ENCODE results near the gene PHF21A. TPM values are rescaled to one million over a fixed set of nuclear protein-coding genes. Genes with fewer than 3 reads are reported as not detected.

PHF21A gene
- total RNA-seq, 1 experiment from 2014 or later, result 20.5 TPM

GRCh38 chr11:46050003-46050461 is 71.2 kb downstream of the PHF21A start:
- intact Hi-C loops (cut with micrococcal nuclease; ENCODE audit: unreplicated experiment), result no loop called here
- Mint-ChIP-seq H3K36me3 (ENCODE audit: insufficient read depth, unreplicated experiment) (no peaks in the 10 kb centered on the region), H3K4me1 (ENCODE audit: low read depth, unreplicated experiment) (no peaks in the 10 kb centered on the region), H3K9me3 (ENCODE audit: low read depth, unreplicated experiment) (no peaks in the 10 kb centered on the region), H3K27me3 (ENCODE audit: unreplicated experiment) (no peaks in the 10 kb centered on the region), H3K27ac (ENCODE audit: unreplicated experiment) (no peak overlapping the region), H3K4me3 (ENCODE audit: low read depth, unreplicated experiment) (no peak overlapping the region)
- BruUV-seq (replicated peaks), result no TSS peak
- peak; percentile 2 for DNase-seq
- TF ChIP-seq CTCF (IDR thresholded peaks at IDR 0.05; ENCODE audit: unreplicated experiment), result no peak
- CTCF ChIA-PET, result no interaction called here

- TF ChIP-seq CTCF (IDR thresholded peaks at IDR 0.05; ENCODE audit: unreplicated experiment), result no peak
- Mint-ChIP-seq H3K27ac (ENCODE audit: unreplicated experiment) (no peak overlapping the region), H3K9me3 (ENCODE audit: low read depth, unreplicated experiment) (no peaks in the 10 kb centered on the region), H3K36me3 (ENCODE audit: insufficient read depth, unreplicated experiment) (no peaks in the 10 kb centered on the region), H3K4me1 (ENCODE audit: low read depth, unreplicated experiment) (no peaks in the 10 kb centered on the region), H3K27me3 (ENCODE audit: unreplicated experiment) (no peaks in the 10 kb centered on the region), H3K4me3 (ENCODE audit: low read depth, unreplicated experiment) (no peak overlapping the region)
- no TSS peak for BruUV-seq (replicated peaks)
- intact Hi-C loops (cut with micrococcal nuclease; ENCODE audit: unreplicated experiment), result no loop called here
- DNase-seq, result no peak
- CTCF ChIA-PET, result interaction anchor here (0.6 kb wide), 1 partner anchor 25 kb away, joined by 3 read pairs; no protein-coding TSS in a partner anchor
These were observed 71.8 kb downstream of the PHF21A start for GRCh38 chr11:46049325-46049897.

- BruUV-seq (replicated peaks), result no TSS peak
- no peaks in the 10 kb centered on the region for H3K36me3 Mint-ChIP-seq (ENCODE audit: insufficient read depth, unreplicated experiment)
- H3K27me3 Mint-ChIP-seq (ENCODE audit: unreplicated experiment), result no peaks in the 10 kb centered on the region
- CTCF ChIA-PET, result no interaction called here
- TF ChIP-seq CTCF (IDR thresholded peaks at IDR 0.05; ENCODE audit: unreplicated experiment), result no peak
- H3K4me3 Mint-ChIP-seq (ENCODE audit: low read depth, unreplicated experiment), result no peak overlapping the region
- H3K27ac Mint-ChIP-seq (ENCODE audit: unreplicated experiment), result no peak overlapping the region
- H3K9me3 Mint-ChIP-seq (ENCODE audit: low read depth, unreplicated experiment), result no peaks in the 10 kb centered on the region
- intact Hi-C loops (cut with micrococcal nuclease; ENCODE audit: unreplicated experiment), result no loop called here
- no peak for DNase-seq
- no peaks in the 10 kb centered on the region for H3K4me1 Mint-ChIP-seq (ENCODE audit: low read depth, unreplicated experiment)
These were observed 73.1 kb downstream of the PHF21A start for GRCh38 chr11:46048198-46048597.

GRCh38 chr11:46047520-46047919 is 73.7 kb downstream of the PHF21A start:
- Mint-ChIP-seq H3K27me3 (ENCODE audit: unreplicated experiment) (no peaks in the 10 kb centered on the region), H3K36me3 (ENCODE audit: insufficient read depth, unreplicated experiment) (no peaks in the 10 kb centered on the region), H3K9me3 (ENCODE audit: low read depth, unreplicated experiment) (no peaks in the 10 kb centered on the region), H3K27ac (ENCODE audit: unreplicated experiment) (no peak overlapping the region), H3K4me3 (ENCODE audit: low read depth, unreplicated experiment) (no peak overlapping the region), H3K4me1 (ENCODE audit: low read depth, unreplicated experiment) (no peaks in the 10 kb centered on the region)
- BruUV-seq (replicated peaks), result no TSS peak
- TF ChIP-seq CTCF (IDR thresholded peaks at IDR 0.05; ENCODE audit: unreplicated experiment), result no peak
- DNase-seq, result no peak
- intact Hi-C loops (cut with micrococcal nuclease; ENCODE audit: unreplicated experiment), result no loop called here
- CTCF ChIA-PET, result no interaction called here

Data from Calu3 (cell line).